ENCODE measurements around the gene TMEM74B.
"Not testable (repeated sequence)": the region's sequence is repeated elsewhere in the genome, so short reads cannot be mapped to it uniquely, and the experiment has no call there.

Gene TMEM74B

DNA sequence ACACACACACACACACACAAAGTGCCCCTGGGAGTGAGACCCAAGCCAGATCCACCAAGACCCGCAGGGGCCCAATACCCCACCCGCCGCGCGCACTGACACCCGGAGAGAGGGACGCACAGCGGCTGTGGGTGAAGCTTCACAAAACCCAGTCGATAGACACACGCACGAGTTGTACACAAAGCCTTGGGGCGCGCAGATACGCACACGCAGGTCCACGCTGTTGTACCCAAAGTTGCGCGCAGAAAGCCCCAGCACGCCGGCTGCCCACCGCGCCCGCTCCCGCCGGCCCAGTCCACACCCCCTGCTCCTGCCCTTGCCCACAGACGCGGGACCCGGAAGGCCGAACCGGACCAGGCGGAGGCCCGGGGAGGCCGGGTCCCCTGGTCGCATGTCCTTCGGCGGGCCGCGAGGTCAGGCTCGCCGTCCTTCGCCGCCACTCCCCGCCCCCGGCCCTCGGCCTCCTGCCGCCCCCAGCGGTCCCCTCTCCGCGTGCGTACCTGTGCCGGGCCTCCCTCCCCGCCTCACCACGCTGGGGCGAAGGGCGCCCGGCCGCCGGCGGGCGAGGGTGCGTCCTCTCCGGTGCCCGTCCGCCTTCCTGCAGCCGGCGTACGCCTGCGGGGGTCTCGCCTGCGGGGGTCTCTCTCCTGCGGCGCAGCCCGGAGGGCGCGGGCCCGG is at the start of gene TMEM74B:
TMEM74B (minus strand) TSS at position 344 of the 678 bp plus-strand sequence. CDS start 1,180 bp downstream, outside the sequence.
- no peak for DNase-seq (ENCODE audit: low spot score)

DNA sequence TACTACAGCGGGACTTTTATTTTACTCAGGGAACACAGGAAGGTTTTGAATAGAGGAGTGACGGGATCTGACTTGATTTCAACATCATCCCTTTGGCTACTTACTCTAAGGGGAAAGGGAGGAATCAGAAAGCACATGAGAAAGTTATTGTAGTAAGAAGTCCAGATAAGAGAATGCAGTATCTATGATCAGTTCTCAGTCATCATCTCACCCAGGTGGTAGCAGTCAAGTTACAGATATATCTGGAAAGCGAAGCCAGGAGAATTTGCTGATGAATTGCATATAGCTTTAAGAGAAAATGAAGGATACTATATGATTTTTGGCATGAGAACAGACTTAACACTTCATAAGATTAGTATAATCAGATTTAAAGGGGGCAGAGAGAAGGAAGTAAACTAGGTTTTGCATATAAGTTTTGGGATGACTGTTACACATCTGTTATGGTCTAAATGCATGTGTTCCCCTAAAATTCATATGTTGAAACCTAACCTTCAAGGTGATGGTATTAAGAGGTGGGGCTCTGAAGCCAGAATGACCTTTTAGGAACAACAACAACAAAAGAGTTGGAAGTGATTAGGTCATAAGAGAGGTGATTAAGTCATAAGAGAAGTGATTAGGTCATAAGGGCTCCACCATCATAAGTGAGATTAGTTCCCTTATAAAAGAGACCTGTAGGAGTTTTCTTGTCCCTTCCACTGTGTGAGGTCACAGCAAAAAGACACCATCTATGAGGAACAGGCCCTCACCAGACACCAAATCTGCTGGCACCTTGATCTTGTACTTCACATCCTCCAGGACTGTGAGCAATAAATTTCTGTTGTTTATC is 47.7 kb upstream of the TMEM74B start:
- DNase-seq (ENCODE audit: low spot score): no peak

DNA sequence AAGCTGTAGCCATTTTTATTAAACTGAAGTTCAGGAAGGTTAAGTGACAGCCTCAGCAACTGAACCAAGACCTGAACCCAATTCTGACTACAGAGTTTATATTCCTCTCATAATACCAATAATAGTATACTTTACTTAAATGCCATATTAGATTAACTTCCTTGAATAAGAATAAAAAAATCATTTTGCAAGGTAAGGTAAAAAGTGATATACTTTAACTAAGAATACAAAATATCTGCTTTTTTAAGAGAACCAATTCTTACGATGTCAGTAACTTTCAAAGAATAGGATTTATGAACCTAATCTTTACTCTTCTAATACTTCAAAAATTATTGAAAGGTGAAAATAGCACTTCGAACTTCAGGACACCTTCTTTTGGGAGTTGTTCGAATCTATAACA is 44.8 kb upstream of the TMEM74B start:
- DNase-seq (ENCODE audit: low spot score): no peak

DNA sequence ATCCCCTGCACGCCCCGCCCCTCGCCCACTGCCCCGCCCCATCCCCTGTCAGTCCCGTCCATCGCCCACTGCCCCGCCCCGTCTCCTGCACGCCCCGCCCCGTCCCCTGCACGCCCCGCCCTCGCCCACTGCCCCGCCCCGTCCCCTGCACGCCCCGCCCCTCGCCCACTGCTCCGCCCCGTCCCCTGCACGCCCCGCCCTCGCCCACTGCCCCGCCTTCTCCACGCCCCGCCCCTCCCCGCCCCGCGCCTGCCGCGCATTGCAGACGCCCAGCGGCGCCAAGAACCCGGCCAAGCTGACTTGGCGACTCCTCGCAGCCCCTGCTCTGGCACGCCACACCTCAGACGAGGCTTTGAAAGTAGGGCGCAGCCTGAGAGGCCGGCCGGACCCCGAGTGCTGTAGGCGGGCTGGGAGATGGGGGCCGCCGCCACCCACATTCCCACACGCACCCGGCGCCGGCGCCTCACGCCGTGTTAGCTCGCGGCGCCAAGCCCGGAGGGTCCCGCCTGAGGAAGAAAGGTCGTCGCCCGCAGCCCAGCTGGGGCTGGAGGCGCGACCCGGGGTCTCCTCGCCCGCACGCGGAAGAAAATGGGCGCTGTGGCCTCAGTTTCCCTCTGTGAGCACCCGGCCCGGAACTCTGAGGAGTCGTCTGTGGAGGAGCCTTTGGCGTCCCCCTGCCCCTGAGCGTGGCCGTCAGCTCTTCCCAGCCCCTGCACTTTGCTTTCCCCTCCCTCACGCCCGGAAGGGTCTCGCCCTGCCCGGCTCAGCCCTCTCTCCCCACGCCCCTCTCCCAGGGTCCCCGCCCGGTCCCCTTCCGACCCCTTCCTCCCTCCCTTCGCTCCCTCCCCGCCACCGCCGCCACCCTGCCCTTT is 41.2 kb upstream of the TMEM74B start, which contains the start of gene RAD21L1:
RAD21L1 (plus strand) TSS at position 262 of the 872 bp plus-strand sequence. CDS start 2,410 bp downstream, outside the sequence.
- DNase-seq (ENCODE audit: low spot score): peak; percentile 25

DNA sequence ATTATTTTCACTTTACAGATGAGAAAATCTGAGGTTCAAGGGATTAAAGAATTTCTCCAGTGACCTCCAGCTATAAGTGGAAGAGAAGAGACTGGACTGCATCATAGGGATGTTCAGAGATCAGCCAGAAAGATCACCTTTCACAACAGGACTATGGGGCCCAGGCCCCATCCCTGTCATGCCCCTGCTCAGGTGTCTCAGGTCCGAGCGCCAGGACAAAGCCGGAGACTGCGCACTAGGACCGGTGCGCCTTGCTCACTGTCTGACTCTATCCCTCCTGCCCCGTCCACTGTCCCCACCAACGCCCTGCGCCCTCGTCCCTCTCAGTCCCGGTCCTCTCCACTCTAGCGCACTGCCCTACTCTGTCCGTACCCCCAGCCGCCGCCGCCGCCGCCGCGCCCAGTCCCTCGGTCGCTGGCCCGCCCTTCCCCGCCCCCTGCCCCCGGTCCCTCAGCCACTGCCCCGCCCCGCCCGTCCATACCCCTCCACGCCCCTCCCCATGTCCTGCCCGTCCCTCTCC is 40.5 kb upstream of the TMEM74B start:
- no peak for DNase-seq (ENCODE audit: low spot score)

DNA sequence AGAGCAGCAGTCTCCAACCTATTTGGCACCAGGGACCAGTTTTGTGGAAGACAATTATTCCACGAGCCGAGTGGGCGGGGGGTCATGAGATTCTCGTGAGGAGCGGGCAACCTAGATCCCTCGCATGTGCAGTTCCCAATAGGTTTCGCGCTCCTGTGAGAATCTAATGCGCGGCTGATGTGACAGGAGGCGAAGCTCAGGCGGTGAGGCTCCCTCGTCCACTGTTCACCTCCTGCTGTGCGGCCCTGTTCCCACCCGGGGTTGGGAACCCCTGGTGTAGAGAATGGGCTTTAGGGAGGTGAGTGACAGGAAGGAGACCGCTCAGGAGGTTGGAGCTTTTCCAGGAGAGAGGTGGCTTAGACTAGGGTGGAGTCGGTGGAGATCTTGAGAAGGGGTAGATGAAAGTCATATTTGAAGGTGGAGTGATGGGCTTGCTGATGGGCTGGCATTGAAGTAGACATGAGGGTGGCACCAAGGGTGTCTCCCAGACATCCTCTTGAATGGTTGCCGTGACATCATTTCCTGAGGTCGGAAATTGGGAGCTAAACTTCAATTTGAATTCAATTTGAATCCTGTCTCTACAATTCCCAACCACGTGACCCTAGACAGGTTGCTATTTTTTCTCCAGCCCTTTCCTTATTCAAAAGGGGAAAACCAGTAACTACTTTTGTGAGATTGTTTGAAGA is 39.6 kb upstream of the TMEM74B start:
- DNase-seq (ENCODE audit: low spot score): no peak

DNA sequence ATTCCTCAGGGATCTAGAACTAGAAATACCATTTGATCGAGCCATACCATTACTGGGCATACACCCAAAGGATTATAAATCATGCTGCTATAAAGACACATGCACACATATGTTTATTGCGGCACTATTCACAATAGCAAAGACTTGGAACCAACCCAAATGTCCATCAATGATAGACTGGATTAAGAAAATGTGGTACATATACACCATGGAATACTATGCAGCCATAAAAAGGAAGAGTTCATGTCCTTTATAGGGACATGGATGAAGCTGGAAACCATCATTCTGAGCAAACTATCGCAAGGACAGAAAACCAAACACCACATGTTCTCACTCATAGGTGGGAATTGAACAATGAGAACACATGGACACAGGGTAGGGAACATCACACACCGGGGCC is 38.0 kb upstream of the TMEM74B start:
- not testable (repeated sequence) for DNase-seq (ENCODE audit: low spot score)

DNA sequence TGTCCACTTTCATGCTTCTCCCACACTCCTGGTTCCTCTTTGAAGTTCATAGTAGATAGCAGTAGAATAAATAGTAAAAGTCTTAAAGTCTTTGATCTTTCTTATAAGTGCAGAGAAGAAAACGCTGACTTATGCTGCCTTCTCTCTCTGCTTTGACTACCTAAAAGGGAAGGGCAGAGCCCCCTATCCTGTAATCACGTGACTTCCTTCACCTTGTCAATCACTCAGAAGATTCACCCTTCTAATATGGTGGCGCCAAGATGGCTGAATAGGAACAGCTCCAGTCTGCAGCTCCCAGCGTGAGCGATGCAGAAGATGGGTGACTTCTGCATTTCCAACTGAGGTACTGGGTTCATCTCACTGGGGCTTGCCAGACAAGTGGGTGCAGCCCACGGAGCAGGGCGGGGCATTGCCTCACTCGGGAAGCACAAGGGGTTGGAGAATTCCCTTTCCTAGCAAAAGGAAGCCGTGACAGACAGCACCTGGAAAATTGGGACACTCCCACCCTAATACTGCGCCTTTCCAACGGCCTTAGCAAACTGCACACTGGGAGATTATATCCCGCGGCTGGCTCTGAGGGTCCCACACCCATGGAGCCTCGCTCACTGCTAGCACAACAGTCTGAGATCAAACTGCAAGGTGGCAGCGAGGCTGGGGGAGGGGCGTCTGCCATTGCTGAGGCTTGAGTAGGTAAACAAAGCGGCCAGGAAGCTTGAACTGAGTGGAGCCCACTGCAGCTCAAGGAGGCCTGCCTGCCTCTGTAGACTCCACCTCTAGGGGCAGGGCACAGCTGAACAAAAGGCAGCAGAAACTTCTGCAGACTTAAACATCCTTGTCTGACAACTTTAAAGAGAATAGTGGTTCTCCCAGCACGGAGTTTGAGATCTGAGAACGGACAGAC is 32.0 kb upstream of the TMEM74B start:
- not testable (repeated sequence) for DNase-seq (ENCODE audit: low spot score)

DNA sequence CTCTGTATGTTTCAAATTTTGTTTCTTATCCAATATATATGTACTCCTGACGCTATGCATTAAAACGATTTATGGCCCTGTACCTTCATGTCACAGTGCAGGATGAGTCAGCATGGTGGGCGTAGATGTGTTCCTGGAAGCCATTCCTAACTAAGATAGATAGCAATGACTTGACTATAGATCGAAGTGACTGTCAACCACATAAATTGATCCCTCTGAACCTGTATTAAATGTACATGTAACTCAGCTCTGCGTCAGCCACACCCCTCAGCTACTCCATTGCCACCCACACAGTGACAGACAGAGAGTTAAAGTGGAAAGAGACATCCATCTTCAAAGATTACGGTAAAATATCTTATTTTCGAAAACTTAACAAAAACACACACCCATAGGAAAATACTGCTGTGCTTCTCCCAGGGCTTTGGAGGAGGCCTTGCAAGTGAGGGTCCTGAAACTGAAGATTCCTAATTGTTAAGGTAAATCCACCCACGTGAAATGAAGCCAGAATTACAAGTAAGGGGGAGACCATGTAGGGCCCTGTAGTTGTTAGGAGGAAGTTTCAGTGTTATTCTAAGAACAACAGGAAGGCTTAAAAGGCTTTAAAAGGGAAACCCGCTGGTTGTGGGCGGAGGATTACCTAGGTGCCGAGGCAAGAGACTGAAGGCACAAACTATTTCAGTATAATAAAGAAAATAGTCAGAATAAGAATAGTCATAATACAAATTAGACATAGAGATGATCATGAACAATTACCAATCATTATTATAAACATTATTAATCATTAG is 30.8 kb upstream of the TMEM74B start:
- DNase-seq (ENCODE audit: low spot score): no peak

DNA sequence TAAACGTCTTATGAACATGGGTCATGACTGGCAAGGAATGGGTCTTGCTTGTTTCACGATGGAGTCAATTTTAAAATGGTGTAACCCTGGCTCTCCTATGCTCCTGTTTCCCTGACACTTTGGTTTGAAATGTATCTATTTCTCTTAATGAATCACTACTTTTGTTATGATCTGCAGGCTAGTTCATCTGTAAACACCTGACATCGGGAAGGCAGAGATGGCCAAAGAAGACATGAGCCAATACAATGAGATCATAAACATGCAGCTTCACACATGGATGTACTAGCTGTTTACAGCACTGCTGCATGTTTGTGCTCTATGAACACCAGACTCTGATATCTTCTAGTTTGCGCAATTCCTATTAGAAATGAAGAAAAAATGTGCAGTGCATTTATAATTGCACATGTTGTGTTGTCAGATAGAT is 30.1 kb upstream of the TMEM74B start:
- no peak for DNase-seq (ENCODE audit: low spot score)

DNA sequence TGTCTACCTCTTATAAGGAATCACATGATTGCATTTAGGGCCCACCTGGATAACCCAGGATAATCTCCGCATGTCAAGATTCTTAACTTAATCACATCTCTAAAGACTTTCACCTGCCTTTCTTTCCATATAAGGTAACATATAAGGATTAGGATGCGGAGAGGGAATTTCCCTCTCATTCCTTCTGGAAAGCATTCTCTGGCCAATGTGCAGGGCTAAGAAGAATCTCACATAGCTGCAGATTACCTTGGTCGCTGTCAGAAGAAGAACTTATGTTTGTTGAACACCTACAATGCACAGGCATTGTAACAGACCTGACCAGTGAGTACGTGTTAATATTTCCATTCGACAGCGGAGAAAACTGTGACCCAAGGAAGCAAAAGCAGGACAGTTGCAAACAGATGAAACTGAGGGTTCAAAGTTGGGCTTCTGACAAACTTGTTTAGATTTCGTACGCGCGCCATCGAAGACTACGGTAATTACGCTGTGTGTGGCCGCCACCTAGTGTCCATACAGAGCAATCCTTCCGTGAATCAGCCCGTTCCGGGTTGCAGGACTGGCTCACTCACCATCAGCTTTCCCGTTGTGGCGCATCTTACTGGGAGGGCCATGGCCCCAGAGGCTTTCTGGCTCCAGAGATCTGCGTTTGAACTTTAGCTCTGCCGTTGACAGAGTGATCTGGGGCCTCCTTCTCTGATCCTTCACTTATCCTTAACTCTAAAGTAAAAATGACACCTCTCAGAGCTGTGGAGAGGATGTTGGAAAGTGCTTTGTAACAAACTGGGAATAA is 28.0 kb upstream of the TMEM74B start:
- peak; percentile 64 for DNase-seq (ENCODE audit: low spot score)

DNA sequence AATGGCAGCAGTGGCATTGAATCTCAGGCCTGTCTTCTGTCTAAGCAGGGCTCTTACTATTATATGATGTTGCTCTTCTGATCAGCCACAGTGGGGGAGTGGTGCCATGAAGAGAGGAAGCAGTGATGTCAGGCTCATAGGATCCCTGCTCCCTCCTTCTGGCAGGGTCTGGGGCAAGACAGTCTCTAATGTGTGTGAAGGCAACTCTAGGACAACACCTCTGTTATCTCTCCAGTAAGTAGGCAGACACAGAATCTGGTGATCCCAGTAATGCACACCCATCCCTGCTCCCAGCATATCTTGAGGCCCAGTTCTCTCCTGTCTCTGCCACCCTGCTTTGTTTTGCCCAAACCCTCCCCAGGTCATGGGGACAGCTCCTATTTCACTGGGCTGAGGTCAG is 27.2 kb upstream of the TMEM74B start:
- DNase-seq (ENCODE audit: low spot score): no peak

DNA sequence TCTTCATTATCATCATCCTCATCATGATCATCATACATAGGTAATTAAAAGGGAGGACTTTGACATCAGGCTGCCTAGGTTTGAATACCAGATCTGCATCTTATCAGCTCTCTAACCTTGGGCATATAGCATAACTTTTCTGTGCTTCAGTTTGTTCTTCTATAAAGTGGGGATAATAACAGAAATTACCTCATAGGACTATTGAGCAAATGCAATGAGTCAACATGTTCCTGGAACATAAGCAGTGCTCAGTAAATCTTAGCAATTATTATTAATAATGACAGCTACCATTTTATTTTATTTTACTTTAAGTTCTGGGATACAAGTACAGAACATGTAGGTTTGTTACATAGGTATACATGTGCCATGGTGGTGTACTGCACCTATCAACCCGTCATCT is 25.7 kb upstream of the TMEM74B start:
- no peak for DNase-seq (ENCODE audit: low spot score)

DNA sequence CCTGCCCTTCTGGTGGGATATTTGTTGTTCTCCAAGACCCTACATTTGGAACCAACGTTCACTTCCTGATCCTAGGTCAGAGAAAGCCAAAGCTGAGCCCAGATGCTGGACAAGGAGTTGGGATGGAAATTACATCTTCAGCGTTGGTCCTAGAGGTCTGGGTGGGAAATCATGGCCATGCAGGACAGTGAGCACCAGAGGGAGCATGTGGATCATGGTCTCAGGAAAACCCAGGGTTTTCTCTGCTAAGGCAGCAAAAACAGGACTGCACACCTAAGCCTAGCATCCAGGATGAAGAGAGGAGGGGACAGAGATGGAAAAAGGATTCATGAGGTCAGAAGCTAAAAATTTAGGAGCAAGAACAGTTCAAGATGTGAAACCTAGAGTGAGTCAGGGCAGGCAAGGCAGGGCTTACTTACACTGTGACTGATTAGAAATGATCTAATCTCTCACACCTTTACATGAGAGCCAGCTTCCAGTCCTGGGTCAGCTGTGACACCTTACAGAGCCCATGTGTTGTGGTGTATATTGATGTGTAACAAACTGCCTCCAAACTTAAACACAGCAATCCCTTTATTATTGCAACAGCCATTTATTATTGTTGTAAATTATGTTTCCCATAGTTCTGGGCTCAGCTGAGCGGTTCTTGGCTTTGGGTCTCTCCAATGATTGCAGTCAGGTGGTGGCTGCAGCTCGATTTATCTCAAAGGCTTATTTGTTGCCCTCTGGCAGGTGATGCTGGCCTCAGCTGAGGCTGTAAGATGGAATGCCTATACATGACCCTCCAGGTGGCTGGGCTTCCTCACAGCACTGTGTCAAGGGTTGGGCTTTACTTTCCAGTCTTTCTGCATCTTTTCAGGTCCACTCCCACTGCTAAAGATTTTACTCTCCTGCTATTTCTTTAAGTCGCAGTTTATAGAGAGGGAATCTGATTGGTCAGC is 24.9 kb upstream of the TMEM74B start:
- DNase-seq (ENCODE audit: low spot score): no peak

DNA sequence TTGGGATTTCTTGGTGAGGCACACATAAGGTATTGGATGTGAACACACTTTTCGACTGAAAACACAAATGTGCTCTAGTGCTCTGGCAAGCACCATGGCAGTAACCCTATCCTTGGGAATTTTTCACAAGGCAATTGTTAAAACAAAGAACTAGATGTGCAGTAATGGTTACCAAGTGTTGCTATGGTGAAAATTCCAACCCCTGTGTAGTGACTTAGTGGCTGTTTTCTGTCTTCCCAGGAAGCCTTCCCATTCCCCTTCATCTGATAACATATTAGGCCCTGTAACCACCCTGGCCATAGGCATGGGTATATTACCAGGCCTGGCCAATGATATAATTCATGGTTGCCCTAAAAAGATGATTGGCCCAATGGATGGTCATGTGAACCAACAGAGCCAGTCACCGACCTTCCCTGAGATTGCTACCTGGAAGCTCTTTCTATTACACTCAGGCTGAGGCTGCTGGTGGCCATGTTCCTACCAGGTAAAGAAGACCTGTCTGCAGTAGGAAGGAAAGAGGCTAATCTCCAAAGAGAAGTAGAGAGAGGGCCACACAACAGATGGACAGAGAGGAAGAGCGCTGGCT is 22.6 kb upstream of the TMEM74B start:
- no peak for DNase-seq (ENCODE audit: low spot score)

DNA sequence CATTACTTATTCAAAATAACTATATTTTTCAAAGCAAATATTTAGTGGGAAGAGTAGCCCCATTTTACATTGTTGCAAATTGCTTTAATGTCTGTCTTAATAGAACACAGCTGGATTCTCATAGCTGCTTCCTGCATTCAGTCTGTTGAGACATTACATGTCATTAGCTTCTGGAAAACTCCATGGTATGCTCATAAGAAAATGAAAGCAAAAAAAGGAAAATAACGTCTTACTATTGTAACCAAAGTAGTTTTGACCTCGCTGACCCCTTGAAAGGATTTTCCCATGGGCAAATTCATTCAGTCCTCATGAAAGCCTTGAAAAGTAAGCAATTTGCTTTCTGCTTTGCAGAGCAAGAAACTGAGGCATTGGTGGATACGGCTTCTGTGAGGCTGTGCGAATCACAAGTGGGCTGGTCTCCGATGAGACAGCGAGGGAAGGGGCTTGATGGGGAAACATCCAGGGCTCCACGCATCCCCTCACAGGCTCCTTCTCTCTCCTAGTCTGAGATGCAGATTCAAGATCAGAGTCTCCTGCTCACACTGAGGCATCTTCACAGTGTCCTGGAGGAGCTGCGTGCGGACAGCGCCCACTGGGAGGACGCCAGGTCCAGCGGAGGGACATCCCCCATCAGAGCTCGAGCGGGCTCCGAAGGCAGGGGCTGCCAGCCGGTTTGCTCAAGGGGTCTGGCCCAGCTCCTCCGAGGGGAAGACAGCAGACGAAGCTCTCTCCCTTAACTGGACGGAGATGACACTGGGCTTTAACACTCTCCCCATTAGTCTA is 21.8 kb upstream of the TMEM74B start:
- no peak for DNase-seq (ENCODE audit: low spot score)
